Panc1 (cell line): ENCODE results near the gene CSTPP1. TPM values are rescaled to one million over a fixed set of nuclear protein-coding genes. Genes with fewer than 3 reads are reported as not detected.
"Not testable (repeated sequence)": the region's sequence is repeated elsewhere in the genome, so short reads cannot be mapped to it uniquely, and the experiment has no call there.

Experiments used
- ATAC-seq: fragments of 200-7000 bp; cut with Tn5 transposase; 2 replicates; pipeline ENCODE4 v1.9.1; 2020; ENCODE audit warnings: mild to moderate bottlenecking, moderate library complexity
- BruUV-seq: library from RNA; stranded (reverse); fragments of 400-500 nt; replicated peaks from 2 replicates; lab custom pipeline; 2021; lab: Mats Ljungman, UMichigan
- CTCF ChIA-PET: fragments of 300-600 bp; sonication (Branson Sonifier 250); formaldehyde crosslinking; loops from one replicate; lab custom pipeline; 2022; ENCODE audit warnings: antibody characterized with exemption; lab: Charles Lee
- POLR2A ChIA-PET: fragments of 300-600 bp; sonication (Branson Sonifier 250); formaldehyde crosslinking; loops from one replicate; lab custom pipeline; 2022; ENCODE audit warnings: antibody characterized with exemption; lab: Charles Lee
- DNase-seq: peaks from one replicate; pipeline ENCODE4 v3.0.0-alpha.2; 2010; ENCODE audit warnings: low read depth, low spot score
- H3K27ac ChIP-seq: 2 replicates; pipeline ENCODE4 v1.5.1; 2011; ENCODE audit warnings: mild to moderate bottlenecking, low read length, inconsistent platforms
- H3K27me3 ChIP-seq: fragments of 200-500 bp; sonication (Bioruptor generic); 2 replicates; pipeline ENCODE4 v1.6.0; 2014; ENCODE audit warnings: low read length, inconsistent platforms; ENCODE audit not compliant: control insufficient read depth, insufficient read depth
- H3K36me3 ChIP-seq: fragments of 200-500 bp; sonication (Bioruptor generic); 2 replicates; pipeline ENCODE4 v1.5.1; 2014; ENCODE audit warnings: inconsistent platforms, mild to moderate bottlenecking, low read length, moderate library complexity; ENCODE audit not compliant: control insufficient read depth, insufficient read depth
- H3K4me1 ChIP-seq: 2 replicates; pipeline ENCODE4 v1.5.1; 2011; ENCODE audit warnings: inconsistent platforms, mild to moderate bottlenecking, low read length, moderate library complexity; ENCODE audit not compliant: control insufficient read depth, insufficient read depth
- H3K4me3 ChIP-seq, 2 experiments: 2 replicates each; pipeline ENCODE4 v1.5.1; 2011 to 2012; ENCODE audit warnings: low read depth in 2 of 2, low read length in 2 of 2, mild to moderate bottlenecking in 2 of 2, inconsistent platforms in 1 of 2, moderate library complexity in 1 of 2
- H3K9me3 ChIP-seq: fragments of 200-500 bp; sonication (Bioruptor generic); 2 replicates; pipeline ENCODE4 v1.5.1; 2014; ENCODE audit warnings: low read depth, mild to moderate bottlenecking, inconsistent platforms, low read length, moderate library complexity; ENCODE audit not compliant: control insufficient read depth, insufficient read depth
- POLR2AphosphoS5 ChIP-seq: IDR thresholded peaks from 2 replicates; pipeline ENCODE4 v1.6.1; 2012; ENCODE audit warnings: mild to moderate bottlenecking, low read depth, low read length, moderate library complexity
- REST ChIP-seq, 2 experiments: IDR thresholded peaks; 2 replicates each; pipeline ENCODE4 v1.6.1; 2011 to 2012; ENCODE audit warnings: low read depth in 2 of 2, control low read depth in 1 of 2, low read length in 1 of 2, mild to moderate bottlenecking in 1 of 2, moderate library complexity in 1 of 2; ENCODE audit not compliant: insufficient read depth in 1 of 2
- SIN3A ChIP-seq: IDR thresholded peaks from 2 replicates; pipeline ENCODE4 v1.6.1; 2012; ENCODE audit warnings: low read depth, mild to moderate bottlenecking, low read length, moderate library complexity, borderline replicate concordance; ENCODE audit not compliant: insufficient read depth
- TCF7L2 ChIP-seq: IDR thresholded peaks from 2 replicates; pipeline ENCODE4 v1.6.1; 2011; ENCODE audit warnings: mild to moderate bottlenecking, low read depth, low read length, inconsistent platforms
- in situ Hi-C: cut with HindIII; loops from 2 replicates; pipeline ENCODE4 v1.10.0; 2016; ENCODE audit warnings: low sequenced_read_pairs, low pct_unique_long_range_greater_than_20kb
- intact Hi-C: fragments of 100-400 bp; cut with micrococcal nuclease; formaldehyde crosslinking; loops from one replicate; pipeline ENCODE4 v1.10.0; 2022; ENCODE audit not compliant: unreplicated experiment
- total RNA-seq: library from RNA; stranded (reverse); gene quantifications from one replicate; pipeline ENCODE4 v1.2.1, GENCODE V29; 2021; ENCODE audit not compliant: unreplicated experiment
- TF ChIP-seq, protein P1 (sequence below): fragments of 450-650 bp; IDR thresholded peaks from 2 replicates; pipeline ENCODE4 v1.5.1; 2017; ENCODE audit warnings: mild to moderate bottlenecking

The CSTPP1 gene
- total RNA-seq, 1 experiment from 2014 or later, result 29.0 TPM

DNA sequence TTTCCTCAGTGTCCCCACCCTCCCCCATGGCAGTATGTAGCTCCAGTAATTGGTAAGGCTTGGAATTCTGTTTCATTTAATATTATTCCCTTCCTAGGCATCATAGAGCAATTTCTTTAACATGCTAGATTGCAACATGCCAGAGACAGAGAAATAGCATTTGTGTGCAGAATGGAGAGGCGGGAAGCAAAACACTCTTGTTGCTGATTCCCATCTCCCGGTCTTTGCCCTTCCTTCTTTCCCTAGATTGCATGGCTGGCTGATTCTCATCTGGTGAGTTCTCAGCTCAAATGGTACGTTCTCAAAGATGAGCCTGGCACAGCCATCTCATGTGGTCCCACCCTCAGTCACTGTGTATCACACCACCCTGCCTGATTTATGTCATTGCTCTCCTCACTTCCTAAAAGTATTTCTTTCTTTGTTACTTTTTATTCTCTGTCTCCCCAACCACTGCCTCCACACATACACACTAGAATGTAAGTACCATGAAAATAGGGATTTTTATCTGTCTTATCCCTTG lies 173.2 kb downstream of the CSTPP1 start:
- BruUV-seq, result no TSS peak
- H3K27ac ChIP-seq, result no peak overlapping the region
- H3K9me3 ChIP-seq, result no peaks in the 10 kb centered on the region
- no peak for DNase-seq
- no peak for TF ChIP-seq SIN3A
- TF ChIP-seq TCF7L2, result no peak
- ATAC-seq, result no peak
- ChIA-PET CTCF (no interaction called here), POLR2A (no interaction called here)
- H3K36me3 ChIP-seq, result no peaks in the 10 kb centered on the region
- H3K27me3 ChIP-seq, result no peaks in the 10 kb centered on the region
- H3K4me1 ChIP-seq, result no peaks in the 10 kb centered on the region
- intact Hi-C loops (no loop called here), in situ Hi-C loops (no loop called here)
- H3K4me3 ChIP-seq, result no peak overlapping the region

DNA sequence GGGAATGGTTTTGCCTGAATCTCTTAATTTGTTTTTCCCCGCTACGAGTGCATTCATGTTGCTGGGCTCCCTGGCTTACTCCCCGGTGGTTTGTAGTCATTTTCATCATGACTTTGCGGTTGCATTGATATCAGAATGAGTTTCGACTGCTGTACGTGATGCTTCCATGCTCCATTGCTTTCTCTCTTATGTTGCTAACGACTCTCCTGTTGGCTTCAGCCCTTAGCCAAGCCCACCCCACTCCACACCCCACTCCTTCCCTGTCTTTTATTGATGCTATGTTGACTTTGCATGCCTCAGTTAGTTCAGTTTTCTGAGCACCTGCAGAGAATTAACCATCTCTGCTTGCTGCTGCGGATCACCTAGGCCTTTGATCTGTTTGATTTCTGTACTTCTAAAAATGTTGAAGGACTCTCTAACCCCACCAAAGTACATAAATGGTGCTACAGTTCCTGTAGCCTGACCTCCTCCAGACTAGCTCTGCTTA lies 174.8 kb downstream of the CSTPP1 start:
- CTCF ChIA-PET, result no interaction called here
- no peaks in the 10 kb centered on the region for H3K36me3 ChIP-seq
- H3K4me1 ChIP-seq, result no peaks in the 10 kb centered on the region
- TF ChIP-seq REST (IDR thresholded peaks at IDR 0.05; ENCODE audit: insufficient read depth in 1 of 2, low read depth in 2 of 2, low read length in 1 of 2) (no peak), TCF7L2 (no peak), POLR2AphosphoS5 (no peak), SIN3A (no peak)
- TF ChIP-seq, protein P1, sequence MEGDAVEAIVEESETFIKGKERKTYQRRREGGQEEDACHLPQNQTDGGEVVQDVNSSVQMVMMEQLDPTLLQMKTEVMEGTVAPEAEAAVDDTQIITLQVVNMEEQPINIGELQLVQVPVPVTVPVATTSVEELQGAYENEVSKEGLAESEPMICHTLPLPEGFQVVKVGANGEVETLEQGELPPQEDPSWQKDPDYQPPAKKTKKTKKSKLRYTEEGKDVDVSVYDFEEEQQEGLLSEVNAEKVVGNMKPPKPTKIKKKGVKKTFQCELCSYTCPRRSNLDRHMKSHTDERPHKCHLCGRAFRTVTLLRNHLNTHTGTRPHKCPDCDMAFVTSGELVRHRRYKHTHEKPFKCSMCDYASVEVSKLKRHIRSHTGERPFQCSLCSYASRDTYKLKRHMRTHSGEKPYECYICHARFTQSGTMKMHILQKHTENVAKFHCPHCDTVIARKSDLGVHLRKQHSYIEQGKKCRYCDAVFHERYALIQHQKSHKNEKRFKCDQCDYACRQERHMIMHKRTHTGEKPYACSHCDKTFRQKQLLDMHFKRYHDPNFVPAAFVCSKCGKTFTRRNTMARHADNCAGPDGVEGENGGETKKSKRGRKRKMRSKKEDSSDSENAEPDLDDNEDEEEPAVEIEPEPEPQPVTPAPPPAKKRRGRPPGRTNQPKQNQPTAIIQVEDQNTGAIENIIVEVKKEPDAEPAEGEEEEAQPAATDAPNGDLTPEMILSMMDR, result no peak
- POLR2A ChIA-PET, result no interaction called here
- H3K9me3 ChIP-seq, result no peaks in the 10 kb centered on the region
- H3K27me3 ChIP-seq, result no peaks in the 10 kb centered on the region
- BruUV-seq, result no TSS peak
- ATAC-seq (no peak), DNase-seq (no peak)
- no peak overlapping the region for H3K4me3 ChIP-seq
- in situ Hi-C loops (no loop called here), intact Hi-C loops (no loop called here)
- no peak overlapping the region for H3K27ac ChIP-seq

DNA sequence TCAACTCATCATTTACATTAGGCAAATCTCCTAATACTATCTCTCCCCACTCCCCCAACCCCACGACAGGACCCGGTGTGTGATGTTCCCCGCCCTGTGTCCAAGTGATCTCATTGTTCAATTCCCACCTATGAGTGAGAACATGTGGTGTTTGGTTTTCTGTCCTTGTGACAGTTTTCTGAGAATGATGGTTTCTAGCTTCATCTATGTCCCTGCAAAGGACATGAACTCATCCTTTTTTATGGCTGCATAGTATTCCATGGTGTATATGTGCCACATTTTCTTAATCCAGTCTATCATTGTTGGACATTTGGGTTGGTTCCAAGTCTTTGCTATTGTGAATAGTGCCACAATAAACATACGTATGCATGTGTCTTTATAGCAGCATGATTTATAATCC lies 176.4 kb downstream of the CSTPP1 start:
- intact Hi-C loops, ATAC-seq, BruUV-seq, H3K27ac ChIP-seq, CTCF ChIA-PET, POLR2A ChIA-PET, H3K4me1 ChIP-seq, H3K9me3 ChIP-seq, in situ Hi-C loops, H3K4me3 ChIP-seq, H3K27me3 ChIP-seq, DNase-seq, H3K36me3 ChIP-seq: not testable (repeated sequence)

DNA sequence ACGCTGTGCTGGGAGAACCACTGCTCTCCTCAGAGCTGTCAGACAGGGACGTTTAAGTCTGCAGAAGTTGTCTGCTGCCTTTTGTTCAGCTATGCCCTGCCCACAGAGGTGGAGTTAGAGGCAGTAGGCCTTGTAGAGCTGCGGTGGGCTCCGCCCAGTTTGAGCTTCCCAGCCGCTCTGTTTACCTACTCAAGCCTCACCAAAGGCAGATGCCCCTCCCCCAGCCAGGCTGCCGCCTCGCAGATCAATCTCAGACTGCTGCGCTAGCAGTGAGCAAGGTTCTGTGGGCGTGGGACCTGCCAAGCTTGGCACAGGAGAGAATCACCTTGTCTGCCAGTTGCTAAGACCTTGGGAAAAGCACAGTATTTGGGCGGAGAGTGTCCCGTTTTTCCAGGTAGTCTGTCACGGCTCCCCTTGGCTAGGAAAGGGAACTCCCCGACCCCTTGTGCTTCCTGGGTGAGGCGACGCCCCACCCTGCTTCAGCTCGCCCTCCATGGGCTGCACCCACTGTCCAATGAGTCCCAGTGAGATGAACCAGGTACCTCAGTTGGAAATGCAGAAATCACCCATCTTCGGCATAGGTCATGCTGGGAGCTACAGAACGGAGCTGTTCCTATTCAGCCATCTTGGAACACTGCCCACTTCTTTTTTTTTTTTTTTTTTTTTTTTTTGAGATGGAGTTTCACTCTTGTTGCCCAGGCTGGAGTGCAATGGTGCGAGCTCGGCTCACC lies 182.6 kb downstream of the CSTPP1 start:
- ChIA-PET CTCF (interaction anchor here (1.5 kb wide), 1 partner anchor 34 kb away, joined by 4 read pairs; no protein-coding TSS in a partner anchor), POLR2A (interaction anchor here (0.7 kb wide), 1 partner anchor 236 kb away, joined by 9 read pairs; no protein-coding TSS in a partner anchor)
- ATAC-seq, H3K27me3 ChIP-seq, H3K4me3 ChIP-seq, H3K4me1 ChIP-seq, H3K36me3 ChIP-seq, H3K27ac ChIP-seq, H3K9me3 ChIP-seq, DNase-seq, intact Hi-C loops, in situ Hi-C loops, BruUV-seq: not testable (repeated sequence)
